ENCODE results near the gene CERKL.

DNA sequence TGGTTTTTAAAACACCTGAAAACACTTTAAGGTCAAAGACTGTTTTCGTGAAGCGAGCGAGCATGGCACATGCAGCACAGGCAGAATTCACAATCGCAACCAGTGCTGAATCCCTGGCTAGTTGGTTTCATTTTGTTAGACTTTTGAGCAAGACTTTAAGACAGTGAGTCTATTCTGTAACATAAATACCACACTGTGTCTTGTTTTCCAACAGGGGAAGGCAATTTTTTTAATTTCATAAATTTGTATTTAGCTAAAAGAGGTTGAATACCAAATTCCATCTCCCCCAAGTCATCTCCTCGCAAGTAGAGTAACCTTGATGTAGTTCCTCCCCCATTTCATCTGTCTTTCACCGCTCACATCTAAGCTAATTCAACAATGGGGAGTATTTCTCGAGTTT, 1.4 kb downstream of the CERKL start:
- TF ChIP-seq GLIS3 (CRISPR knock-in tag; IDR thresholded peaks at IDR 0.05) (no peak), ZNF8 (CRISPR knock-in tag; IDR thresholded peaks at IDR 0.05) (no peak)
- TF ChIP-seq, protein P1, sequence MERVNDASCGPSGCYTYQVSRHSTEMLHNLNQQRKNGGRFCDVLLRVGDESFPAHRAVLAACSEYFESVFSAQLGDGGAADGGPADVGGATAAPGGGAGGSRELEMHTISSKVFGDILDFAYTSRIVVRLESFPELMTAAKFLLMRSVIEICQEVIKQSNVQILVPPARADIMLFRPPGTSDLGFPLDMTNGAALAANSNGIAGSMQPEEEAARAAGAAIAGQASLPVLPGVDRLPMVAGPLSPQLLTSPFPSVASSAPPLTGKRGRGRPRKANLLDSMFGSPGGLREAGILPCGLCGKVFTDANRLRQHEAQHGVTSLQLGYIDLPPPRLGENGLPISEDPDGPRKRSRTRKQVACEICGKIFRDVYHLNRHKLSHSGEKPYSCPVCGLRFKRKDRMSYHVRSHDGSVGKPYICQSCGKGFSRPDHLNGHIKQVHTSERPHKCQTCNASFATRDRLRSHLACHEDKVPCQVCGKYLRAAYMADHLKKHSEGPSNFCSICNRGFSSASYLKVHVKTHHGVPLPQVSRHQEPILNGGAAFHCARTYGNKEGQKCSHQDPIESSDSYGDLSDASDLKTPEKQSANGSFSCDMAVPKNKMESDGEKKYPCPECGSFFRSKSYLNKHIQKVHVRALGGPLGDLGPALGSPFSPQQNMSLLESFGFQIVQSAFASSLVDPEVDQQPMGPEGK (CRISPR knock-in tag; IDR thresholded peaks at IDR 0.05; ENCODE audit: borderline replicate concordance), result no peak

All from SK-N-SH treated with all-trans-retinoic acid at 6 μM for 48 hours (cell line).